GM03348 (cell line): Measurements from ENCODE around the gene FHL1.
"Not testable (repeated sequence)": the region's sequence is repeated elsewhere in the genome, so short reads cannot be mapped to it uniquely, and the experiment has no call there.

ENCODE experiments used
- DNase-seq: peaks from one replicate; pipeline ENCODE4 v3.0.0; 2012; ENCODE audit warnings: low spot score

FHL1 gene

GRCh38 chrX:136146614-136147314 lies 569 bp upstream of the FHL1 start:
- DNase-seq: no peak

GRCh38 chrX:136147976-136148375 lies 643 bp downstream of the FHL1 start:
- no peak for DNase-seq

DNA sequence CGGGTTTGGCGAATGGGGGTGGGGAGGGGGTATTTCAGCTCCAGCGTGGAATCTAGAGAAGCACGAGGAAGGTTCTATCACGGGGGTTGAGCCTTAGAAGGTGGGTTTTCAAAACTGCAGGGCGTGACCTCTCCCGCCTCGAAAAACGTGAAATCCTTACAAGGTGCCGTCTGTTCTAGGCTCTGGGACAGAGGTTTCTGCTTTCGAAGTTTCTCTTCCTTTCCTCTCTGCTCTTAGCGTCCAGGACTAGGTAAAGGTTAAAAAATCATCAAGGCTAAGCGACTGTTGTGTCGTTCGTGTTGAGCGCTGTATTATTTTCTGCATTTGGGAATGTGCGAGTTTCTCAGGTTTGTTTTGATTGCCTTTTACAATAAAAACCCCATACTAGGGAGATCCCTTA lies 1.1 kb downstream of the FHL1 start:
- no peak for DNase-seq

DNA sequence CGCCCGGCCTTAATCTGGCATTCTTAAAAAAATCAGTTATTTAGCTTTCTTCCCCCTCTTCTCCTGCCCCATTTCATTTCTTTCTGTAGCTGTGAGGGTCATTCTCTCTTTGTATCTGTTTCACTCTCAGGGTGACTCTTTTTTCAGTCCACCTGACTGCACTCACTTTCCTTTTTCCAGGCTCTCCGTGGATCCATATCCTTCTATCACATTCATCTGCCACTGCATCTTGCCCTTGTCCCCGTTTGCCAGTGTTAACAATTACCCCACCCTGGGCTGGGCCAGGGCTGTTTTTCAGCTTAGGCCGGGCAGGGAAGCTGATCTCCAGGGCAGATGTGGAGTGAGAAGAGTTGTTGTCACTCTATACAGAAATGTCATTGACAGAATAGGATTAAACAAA lies 7.7 kb downstream of the FHL1 start:
- DNase-seq: no peak

DNA sequence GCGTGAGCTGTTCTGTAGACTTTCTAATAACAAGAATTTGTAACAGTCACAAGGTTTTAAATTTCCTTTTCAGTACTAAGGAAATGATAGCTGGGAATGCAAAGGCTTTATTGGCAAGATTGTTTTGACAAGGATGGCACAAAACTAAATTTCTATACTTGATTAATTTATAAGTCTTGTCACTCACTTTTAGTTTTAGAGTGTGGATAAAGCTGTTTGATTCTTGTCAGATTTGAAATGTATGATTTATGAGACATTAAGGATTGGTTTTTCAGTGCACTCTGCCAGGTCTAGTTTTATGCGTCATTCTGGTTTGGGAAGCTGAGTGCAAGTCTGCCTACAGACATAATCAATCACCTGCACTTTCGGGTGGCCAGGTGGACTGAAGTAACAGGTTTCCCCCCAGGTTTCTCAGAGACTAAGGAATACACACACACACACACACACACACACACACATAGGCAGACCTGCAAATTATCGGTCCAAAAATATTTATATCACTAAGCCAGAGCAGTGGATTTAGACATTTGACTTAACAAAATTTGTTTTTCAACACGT lies 9.3 kb downstream of the FHL1 start:
- no peak for DNase-seq

- no peak for DNase-seq
Measured at GRCh38 chrX:136157187-136157586, 9.9 kb downstream of the FHL1 start.

DNA sequence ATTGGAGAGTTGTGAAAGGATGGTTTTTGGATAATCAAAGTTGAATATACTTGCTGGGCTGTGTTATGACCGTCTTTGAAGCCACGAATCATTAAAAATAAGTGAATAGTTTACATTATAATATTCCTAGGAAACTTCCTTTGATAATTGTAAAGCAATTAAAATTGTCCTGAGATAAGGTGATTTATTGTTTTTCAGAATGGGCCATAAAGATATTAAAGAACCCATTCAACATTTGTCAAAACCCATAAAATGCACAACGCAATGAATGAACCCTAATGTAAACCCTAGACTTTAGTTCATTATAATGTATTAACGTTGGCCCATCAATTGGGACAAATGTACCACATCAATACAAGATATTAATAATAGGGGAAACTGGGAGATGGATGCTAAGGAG lies 11.4 kb downstream of the FHL1 start:
- no peak for DNase-seq

DNA sequence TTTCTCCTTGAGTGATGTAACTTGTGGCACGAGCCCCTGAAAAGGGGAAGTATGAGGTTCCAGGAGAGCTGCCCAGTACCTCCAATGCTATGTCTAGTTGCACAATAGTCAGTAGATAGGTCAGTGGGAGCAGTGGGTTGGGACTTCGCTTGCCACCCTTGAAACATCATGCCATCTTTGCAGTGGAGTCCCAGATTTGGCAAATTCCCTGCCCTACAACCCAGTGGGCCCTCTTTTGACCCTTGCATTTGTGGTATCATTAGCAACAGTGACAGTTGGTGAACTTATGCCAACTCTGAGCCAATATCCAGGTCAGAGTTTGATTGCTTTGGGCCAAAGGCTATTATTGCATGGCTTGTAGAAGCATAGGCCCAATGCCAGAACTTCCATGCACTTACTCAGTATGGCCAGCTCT lies 12.3 kb downstream of the FHL1 start:
- no peak for DNase-seq

DNA sequence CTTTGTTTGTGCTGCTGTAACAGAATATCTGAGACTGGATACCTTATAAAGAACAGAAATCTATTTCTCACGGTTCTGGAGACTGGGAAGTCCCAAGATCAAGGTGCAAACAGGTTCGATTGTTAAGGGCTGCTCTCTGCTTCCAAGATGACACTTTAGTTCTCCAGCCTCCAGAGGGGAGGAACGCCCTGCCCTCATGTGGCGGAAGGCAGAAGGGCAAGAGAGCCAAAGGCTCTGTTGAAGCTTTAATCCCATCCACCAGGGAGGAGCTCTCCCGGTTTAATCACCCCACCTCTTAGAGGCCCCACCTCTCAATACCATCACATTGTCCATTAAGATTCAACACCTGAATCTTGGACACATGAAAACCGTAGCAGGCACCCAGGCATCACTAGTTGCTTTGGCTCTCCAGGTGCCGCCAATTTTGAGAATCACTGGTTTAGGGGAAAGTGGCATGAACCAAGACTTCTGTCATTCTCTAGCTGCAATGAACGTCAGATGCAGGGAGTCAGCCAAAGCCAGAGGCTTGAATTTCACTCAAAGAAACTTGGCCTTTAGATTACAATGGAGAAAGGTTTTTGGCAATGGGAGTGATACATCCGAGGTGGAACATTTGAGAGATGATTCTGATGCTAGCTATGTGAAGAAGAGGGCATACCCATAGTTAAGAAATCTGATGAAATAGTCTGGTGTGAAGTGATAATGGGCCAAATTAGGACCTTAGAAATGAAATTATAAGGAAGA lies 15.7 kb downstream of the FHL1 start:
- peak; percentile 56 for DNase-seq

DNA sequence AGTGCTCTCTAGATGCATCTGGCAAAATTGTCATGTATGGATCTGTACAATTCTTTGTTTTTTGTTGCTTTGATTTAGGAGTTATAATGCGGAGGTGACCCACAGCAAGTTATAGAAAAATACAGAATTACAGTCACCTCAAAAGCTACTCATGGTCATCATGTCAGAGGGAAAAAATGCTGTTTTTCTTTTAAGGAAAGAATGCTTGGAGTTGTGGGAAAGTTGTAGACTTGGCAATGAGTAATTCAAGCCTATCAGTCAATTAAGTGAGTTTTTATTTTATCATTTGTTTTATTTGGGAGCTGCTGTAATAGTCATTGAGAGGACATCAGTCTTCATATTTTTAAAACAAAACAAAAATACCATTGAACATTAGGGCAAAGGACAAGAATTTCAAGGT lies 16.4 kb downstream of the FHL1 start:
- DNase-seq: no peak

GRCh38 chrX:136165406-136165805 lies 18.1 kb downstream of the FHL1 start:
- no peak for DNase-seq

- peak; percentile 39 for DNase-seq
Measured at GRCh38 chrX:136166221-136166855, 19.0 kb downstream of the FHL1 start.

DNA sequence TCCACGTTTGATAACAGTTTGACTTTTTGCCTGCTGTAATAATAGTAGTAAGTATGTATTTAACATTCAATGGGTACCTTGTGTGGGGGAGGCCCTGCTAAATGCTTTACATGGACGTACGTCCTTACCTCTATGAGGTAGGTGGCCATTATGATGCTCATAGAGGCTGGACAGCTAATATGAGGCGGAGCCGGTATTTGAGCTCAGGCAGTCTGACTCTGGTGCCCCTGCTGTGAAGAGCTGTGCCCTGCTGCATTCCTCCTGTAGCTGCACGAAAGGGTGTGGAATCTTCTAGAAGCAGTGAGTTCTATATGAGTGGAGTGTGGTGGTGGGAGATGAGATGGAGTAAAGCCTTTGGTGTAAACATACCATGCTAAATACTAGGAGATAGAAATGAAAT lies 20.7 kb downstream of the FHL1 start:
- DNase-seq: not testable (repeated sequence)

GRCh38 chrX:136168929-136169735 lies 21.8 kb downstream of the FHL1 start:
- peak; percentile 76 for DNase-seq

DNA sequence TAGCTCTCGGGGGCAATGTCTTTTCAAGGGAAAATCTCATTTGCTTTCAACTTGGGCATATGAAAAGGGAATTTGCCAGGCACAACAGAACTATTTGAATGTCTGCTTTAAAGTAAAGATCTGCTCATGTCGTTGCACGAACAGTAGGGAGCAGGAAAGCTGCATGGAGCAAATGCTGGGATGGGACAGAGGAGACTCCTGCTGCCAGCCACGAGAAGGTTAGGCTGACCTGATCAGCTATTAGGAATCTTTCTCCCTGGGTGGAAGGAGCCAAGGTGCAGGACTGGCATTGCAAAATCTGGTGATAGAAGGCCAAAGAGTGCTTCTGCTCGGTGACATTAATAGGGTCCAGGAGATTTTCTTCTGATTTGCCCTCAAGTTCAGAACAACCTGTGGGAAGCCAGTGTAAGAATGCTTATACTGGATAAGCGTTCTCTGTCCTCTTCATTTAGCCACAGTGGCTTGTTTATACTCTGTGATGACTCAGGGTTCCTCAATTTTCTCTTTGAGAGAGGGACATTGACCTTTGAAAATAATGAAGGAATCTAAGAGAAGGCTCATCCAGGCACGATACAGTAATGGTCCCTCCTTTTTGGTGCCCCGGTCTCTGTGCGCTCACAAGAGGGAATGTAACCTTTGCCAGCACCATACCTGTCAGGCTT lies 22.9 kb downstream of the FHL1 start:
- DNase-seq: peak; percentile 23

GRCh38 chrX:136171420-136171819 lies 24.1 kb downstream of the FHL1 start:
- no peak for DNase-seq

DNA sequence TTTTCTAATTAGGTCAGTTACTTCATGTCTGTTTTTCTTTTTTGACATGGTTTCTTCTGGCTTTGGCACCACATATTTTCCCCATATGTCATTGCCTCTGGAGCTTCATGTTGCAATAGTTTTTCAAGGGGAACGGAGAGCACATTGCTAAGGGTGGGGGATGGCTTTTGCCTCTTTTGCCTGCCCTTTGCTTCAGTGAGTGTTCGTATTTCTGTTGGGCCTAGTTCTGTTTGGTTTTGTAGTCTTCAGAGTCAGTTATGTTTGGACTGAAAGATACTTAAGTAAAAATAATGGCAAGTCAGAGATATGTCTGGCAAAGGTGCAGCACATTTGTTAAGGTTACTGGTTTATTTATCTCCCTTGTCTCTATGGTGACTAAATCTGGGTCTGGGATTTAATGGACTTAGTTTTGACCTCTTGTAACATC lies 29.1 kb downstream of the FHL1 start:
- DNase-seq: peak; percentile 60

- DNase-seq: no peak
Measured at GRCh38 chrX:136179133-136179532, 31.8 kb downstream of the FHL1 start.

GRCh38 chrX:136182414-136182813 lies 35.1 kb downstream of the FHL1 start:
- DNase-seq: no peak

GRCh38 chrX:136183172-136183571 lies 35.8 kb downstream of the FHL1 start:
- no peak for DNase-seq

DNA sequence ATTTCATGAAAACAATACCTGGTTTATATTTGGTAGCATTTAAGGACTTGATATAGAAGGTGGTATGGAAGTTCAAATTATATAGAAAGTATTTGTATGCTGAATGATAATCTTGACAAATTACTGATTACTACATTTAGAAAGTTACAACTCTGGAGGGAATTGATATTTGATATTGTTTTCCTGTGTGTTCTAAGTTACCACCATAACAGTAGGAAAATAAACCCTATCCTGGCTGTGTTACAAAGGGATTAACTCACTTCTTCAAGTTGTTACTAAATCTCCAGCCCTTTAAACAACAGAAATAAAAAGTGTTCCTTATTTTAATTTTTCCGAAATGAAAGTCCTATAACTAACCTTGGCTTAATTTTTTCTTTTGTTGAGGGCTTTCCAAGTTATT lies 36.6 kb downstream of the FHL1 start:
- no peak for DNase-seq
